Left lung (tissue), 10 donors: Measurements from ENCODE around the gene PAX2. TPM values are rescaled to one million over a fixed set of nuclear protein-coding genes. Genes with fewer than 3 reads are reported as not detected.

Experiments used
- ATAC-seq: fragments of 200-7000 bp; cut with Tn5 transposase; one replicate; pipeline ENCODE4 v1.9.1; 2020; ENCODE audit warnings: moderate library complexity
- DNase-seq, 4 donors: peaks; one replicate each; pipeline ENCODE4 v3.0.0-alpha.2; 2013 to 2020
- H3K27ac ChIP-seq, 2 donors: fragments of 200-600 bp; sonication (generic) in 1 of 2; one replicate each; pipeline versions ENCODE4 v1.5.0 to v1.8.0; 2020 to 2021
- H3K27me3 ChIP-seq, 2 donors: fragments of 200-600 bp; sonication (generic) in 1 of 2; one replicate each; pipeline versions ENCODE4 v1.5.0 to v1.8.0; 2020 to 2021
- H3K36me3 ChIP-seq, 2 donors: fragments of 200-600 bp; sonication (generic) in 1 of 2; one replicate each; pipeline versions ENCODE4 v1.5.0 to v1.8.0; 2020 to 2021
- H3K4me1 ChIP-seq, 2 donors: fragments of 200-600 bp; one replicate each; pipeline ENCODE4 v1.8.0; 2021
- H3K4me3 ChIP-seq, 2 donors: fragments of 200-600 bp; sonication (generic) in 1 of 2; one replicate each; pipeline versions ENCODE4 v1.5.0 to v1.8.0; 2020 to 2021; ENCODE audit warnings: mild to moderate bottlenecking in 1 of 2
- H3K9me3 ChIP-seq, 2 donors: fragments of 200-600 bp; sonication (generic) in 1 of 2; one replicate each; pipeline versions ENCODE4 v1.5.0 to v1.8.0; 2020 to 2021
- CTCF ChIP-seq, 2 donors: fragments of 200-600 bp; sonication (generic) in 1 of 2; IDR thresholded peaks; one replicate each; pipeline versions ENCODE4 v1.5.0 to v1.8.0; 2021; ENCODE audit warnings: antibody characterized with exemption in 2 of 2
- intact Hi-C, 2 donors: fragments of 100-400 bp; cut with DNase I; formaldehyde crosslinking; loops; one replicate each; pipeline versions ENCODE4 v1.11.2 to v1.14.2; 2022
- polyA plus RNA-seq, 6 donors: library from polyadenylated mRNA; unstranded; fragments of 120-200 nt; gene quantifications; one replicate each; pipeline ENCODE4 v1.2.1, GENCODE V29; 2013; ENCODE audit not compliant: insufficient read length in 6 of 6
- total RNA-seq, 2 donors: library from RNA; stranded (reverse); fragmentation: NEBNext Ultra II Directional; extraction: Animal tissue kit (Norgen Biotek cat#: 25700); gene quantifications; one replicate each; pipeline ENCODE4 v1.2.1, GENCODE V29; 2021
- donor health status: DM: no; HTN: yes; CAD: no.
- donor health status: DM: no; HTN: no; CAD: no.

The PAX2 gene
- total and polyA plus RNA-seq, 8 donors, result 0.18 to 1.2 (median 0.47) TPM; not detected in 3

GRCh38 chr10:100800931-100801330 is 55.5 kb downstream of the PAX2 start:
- no peak for DNase-seq
- no peak for TF ChIP-seq CTCF (IDR thresholded peaks at IDR 0.05)
- H3K27me3 ChIP-seq, result peaks cover 0 to 92% of the 10 kb centered on the region in 2 donors
- no peaks in the 10 kb centered on the region for H3K4me1 ChIP-seq
- no peaks in the 10 kb centered on the region for H3K36me3 ChIP-seq
- H3K4me3 ChIP-seq, result no peak overlapping the region
- no peaks in the 10 kb centered on the region for H3K9me3 ChIP-seq
- intact Hi-C loops, result no loop called here
- no peak overlapping the region for H3K27ac ChIP-seq
- ATAC-seq, result no peak

- Histone ChIP-seq H3K27ac (no peak overlapping the region), H3K9me3 (no peaks in the 10 kb centered on the region), H3K27me3 (peaks cover 0 to 93% of the 10 kb centered on the region in 2 donors), H3K4me1 (no peaks in the 10 kb centered on the region), H3K36me3 (no peaks in the 10 kb centered on the region), H3K4me3 (no peak overlapping the region)
- DNase-seq (no peak), ATAC-seq (no peak)
- no peak for TF ChIP-seq CTCF (IDR thresholded peaks at IDR 0.05)
- intact Hi-C loops, result no loop called here
Observed at GRCh38 chr10:100802196-100802595, 56.8 kb downstream of the PAX2 start.

GRCh38 chr10:100802607-100803006 is 57.2 kb downstream of the PAX2 start:
- TF ChIP-seq CTCF (IDR thresholded peaks at IDR 0.05), result no peak
- no peak overlapping the region for H3K4me3 ChIP-seq
- no peaks in the 10 kb centered on the region for H3K9me3 ChIP-seq
- no peaks in the 10 kb centered on the region for H3K36me3 ChIP-seq
- ATAC-seq (no peak), DNase-seq (no peak)
- intact Hi-C loops, result no loop called here
- no peaks in the 10 kb centered on the region for H3K4me1 ChIP-seq
- no peak overlapping the region for H3K27ac ChIP-seq
- peaks cover 0 to 95% of the 10 kb centered on the region in 2 donors for H3K27me3 ChIP-seq

GRCh38 chr10:100803492-100803891 is 58.1 kb downstream of the PAX2 start:
- Histone ChIP-seq H3K9me3 (no peaks in the 10 kb centered on the region), H3K36me3 (no peaks in the 10 kb centered on the region), H3K4me1 (no peaks in the 10 kb centered on the region), H3K27me3 (peaks cover 0 to 95% of the 10 kb centered on the region in 2 donors), H3K27ac (no peak overlapping the region), H3K4me3 (no peak overlapping the region)
- ATAC-seq (no peak), DNase-seq (no peak)
- intact Hi-C loops, result no loop called here
- no peak for TF ChIP-seq CTCF (IDR thresholded peaks at IDR 0.05)

GRCh38 chr10:100803908-100804307 is 58.5 kb downstream of the PAX2 start:
- Histone ChIP-seq H3K27me3 (peaks cover 0 to 95% of the 10 kb centered on the region in 2 donors), H3K9me3 (no peaks in the 10 kb centered on the region), H3K27ac (no peak overlapping the region), H3K36me3 (no peaks in the 10 kb centered on the region), H3K4me3 (no peak overlapping the region), H3K4me1 (no peaks in the 10 kb centered on the region)
- ATAC-seq (no peak), DNase-seq (no peak)
- no peak for TF ChIP-seq CTCF (IDR thresholded peaks at IDR 0.05)
- intact Hi-C loops, result no loop called here
